ENCODE measurements around the gene GABARAP.
"Not testable (repeated sequence)": the region's sequence is repeated elsewhere in the genome, so short reads cannot be mapped to it uniquely, and the experiment has no call there.

The GABARAP gene

GRCh38 chr17:7260651-7261378 lies 18.6 kb upstream of the GABARAP start:
- DNase-seq, result peak in 2 of 5 experiments; percentile 23 to 30

- no peak for DNase-seq
Measured at GRCh38 chr17:7260151-7260550, 17.9 kb upstream of the GABARAP start.

GRCh38 chr17:7259555-7259889 lies 17.3 kb upstream of the GABARAP start:
- no peak for DNase-seq

GRCh38 chr17:7258731-7259554 lies 16.7 kb upstream of the GABARAP start:
- no peak for DNase-seq

GRCh38 chr17:7256766-7257456 lies 14.7 kb upstream of the GABARAP start:
- no peak for DNase-seq

- no peak for DNase-seq
Measured at GRCh38 chr17:7254511-7254910, 12.3 kb upstream of the GABARAP start.

DNA sequence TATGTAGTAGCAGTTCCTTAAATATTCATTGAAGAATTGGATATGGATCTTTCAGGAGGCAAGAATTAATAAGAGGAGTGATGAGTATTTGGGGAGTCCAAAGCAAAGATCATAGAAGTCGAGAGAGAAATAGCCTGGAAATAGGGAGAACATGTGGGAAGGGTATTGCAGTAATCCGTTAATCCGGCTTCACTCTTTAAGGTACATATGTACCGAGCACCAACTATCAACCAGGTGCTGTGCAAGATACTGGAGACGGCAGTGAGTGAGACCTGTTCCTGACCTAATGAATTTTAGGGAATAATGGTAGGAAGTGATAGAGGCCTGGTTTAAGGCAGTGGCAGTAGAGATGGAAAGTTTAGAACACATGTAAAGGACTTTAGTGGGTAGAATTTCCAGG lies 10.8 kb upstream of the GABARAP start:
- no peak for DNase-seq

DNA sequence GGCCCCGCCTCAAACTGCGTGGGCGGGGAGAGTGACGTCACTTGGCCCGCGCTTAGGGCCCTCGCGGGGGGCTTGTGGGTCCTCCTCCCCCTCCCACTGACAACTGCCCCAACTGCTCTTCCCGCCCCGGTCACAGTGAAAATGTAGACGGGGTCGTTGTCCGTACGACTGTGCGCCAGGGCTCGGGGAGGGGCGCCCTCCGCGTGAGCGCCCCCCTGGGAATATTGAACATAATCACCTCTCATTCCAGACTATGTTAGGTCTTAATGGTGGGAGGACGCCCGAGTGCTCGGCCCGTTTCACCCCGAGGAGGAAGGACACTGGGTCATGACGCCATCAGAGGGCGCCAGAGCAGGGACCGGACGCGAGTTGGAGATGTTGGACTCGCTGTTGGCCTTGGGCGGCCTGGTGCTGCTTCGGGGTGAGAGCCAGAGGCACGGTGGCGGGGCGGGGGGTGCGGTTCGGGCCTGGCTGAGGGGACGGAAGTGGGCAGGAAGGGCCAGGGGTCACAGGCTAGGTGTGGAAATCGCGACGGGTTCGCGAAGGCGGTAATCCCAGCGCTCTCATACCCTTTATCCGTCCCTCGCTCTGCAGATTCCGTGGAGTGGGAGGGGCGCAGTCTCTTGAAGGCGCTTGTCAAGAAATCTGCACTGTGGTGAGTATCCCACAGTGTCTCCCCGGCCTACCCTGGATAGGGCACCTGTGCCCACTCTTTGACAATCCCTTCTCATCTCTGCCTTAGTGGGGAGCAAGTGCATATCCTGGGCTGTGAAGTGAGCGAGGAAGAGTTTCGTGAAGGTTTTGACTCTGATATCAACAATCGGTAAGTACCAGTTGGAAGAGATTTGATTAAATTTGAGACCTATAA lies 10.2 kb upstream of the GABARAP start, which contains the start of gene ELP5:
ELP5 (plus strand) TSS at position 40 of the 868 bp plus-strand sequence; CDS start at position 376, 336 bp downstream.
- peak; percentile 62 to 93 (median 81) for DNase-seq

GRCh38 chr17:7251661-7252175 lies 9.5 kb upstream of the GABARAP start, which contains the start of gene CTDNEP1:
Gene CTDNEP1, minus strand, starts transcription at chr17:7251734. Its CDS starts 438 bp downstream, at chr17:7251296.
- peak; percentile 94 to 99 (median 98) for DNase-seq

GRCh38 chr17:7250695-7251627 lies 8.7 kb upstream of the GABARAP start:
- no peak for DNase-seq

DNA sequence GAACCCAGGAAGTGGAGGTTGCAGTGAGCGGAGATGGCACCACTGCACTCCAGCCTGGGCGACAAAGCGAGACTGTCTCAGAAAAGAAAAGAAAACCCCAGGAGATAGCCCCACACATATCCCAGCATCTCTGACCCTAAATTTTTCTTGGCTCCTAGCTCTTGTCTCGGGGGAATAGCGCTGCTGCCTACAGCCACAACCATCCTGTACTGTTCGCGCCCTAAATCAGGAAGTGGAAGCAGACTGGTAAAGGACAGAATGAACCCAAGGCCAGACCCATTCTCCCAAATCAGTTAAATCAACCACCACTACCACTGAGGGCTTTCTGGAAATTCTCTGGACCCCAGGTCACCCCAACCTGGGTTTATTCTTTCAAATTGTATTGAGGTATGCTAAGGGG lies 7.6 kb upstream of the GABARAP start:
- no peak for DNase-seq

GRCh38 chr17:7249214-7249613 lies 7.0 kb upstream of the GABARAP start:
- DNase-seq, result no peak

- no peak for DNase-seq
Measured at GRCh38 chr17:7248796-7249195, 6.5 kb upstream of the GABARAP start.

- DNase-seq, result no peak
Measured at GRCh38 chr17:7246779-7247178, 4.5 kb upstream of the GABARAP start.

DNA sequence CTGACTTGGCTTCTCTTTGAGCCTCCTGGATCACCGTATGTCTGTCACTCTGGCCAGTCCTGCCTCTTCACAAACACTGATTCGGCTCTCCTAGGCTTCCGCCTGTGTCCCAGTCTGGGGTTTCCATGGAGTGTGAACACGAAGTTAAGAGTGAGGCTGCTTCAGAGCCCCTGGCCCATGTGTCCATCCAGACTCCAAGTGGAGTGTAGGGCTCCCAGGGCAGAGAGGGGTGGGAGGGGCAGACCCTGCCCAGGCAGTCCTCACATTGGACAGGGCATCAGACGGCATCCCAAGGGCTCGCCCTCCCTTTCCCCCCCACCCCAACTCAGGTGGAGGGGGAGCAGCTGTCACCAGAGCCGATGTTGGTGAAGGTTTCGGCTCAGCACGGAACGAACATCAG lies 1.6 kb upstream of the GABARAP start:
- DNase-seq, result not testable (repeated sequence)

GRCh38 chr17:7243453-7243729 lies 1.1 kb upstream of the GABARAP start:
- no peak for DNase-seq

DNA sequence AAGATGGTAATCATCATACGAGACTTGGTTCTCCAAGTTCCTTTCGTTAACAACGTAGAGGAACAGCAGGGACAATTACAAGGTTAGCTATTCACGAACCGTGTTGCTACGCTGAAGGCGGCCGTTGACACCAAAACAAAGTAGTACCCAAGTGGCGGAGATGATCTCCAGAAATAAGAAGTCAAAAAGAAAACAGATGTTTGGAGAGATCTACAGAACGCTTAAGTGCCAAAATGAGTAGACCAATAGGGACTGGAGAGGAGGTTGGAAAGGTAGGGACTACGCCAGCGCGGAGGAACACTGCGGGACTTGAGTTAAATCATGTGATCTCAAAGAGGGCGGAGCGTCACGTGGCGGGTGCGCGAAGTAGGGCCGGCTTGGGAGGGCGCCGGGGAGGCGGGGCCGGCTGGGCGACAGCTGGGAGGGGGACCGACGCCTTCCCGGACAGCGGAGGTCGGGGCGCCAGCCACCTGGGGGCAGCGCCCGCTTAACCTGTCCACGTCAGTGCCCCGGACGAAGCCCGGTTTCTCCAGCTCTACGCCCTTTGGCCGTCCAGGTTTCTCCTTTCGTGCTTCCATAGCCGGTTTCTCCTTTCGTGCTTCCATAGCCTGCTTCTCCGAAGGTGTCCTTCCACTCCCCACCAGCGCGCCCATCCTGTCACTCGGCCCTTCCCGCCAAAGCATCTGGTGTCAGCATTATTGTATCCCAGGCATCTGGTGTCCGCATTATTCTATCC lies 636 bp upstream of the GABARAP start:
- DNase-seq, result peak; percentile 88 to 97 (median 91)

DNA sequence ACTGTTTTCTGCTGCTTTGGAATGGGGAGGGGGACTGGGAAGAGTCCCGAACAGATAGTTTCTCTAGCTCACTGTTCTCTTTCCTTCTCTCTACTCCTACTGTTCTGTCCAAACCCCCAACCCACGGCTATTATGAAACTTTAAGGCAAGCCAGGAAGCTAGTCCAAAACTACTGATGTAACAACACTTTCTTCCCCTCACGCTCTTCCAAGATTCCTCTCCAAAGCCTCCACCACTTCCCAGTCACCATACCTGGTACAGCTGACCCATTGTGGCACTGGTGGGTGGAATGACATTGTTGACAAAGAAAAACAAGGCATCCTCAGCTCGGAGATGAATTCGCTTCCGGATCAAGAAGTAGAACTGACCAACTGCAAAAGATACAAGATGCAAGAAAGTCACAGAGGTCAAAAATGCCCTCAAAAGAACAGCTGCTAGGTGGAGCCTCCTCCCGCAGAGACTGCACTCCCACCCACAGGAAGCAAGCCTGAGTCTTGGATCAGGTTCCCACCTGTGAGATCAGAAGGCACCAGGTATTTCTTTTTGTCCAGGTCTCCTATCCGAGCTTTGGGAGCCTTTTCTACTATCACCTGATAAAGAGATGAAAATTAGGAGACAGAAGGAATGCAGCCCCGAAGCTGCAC lies 1.0 kb downstream of the GABARAP start:
- no peak for DNase-seq

DNA sequence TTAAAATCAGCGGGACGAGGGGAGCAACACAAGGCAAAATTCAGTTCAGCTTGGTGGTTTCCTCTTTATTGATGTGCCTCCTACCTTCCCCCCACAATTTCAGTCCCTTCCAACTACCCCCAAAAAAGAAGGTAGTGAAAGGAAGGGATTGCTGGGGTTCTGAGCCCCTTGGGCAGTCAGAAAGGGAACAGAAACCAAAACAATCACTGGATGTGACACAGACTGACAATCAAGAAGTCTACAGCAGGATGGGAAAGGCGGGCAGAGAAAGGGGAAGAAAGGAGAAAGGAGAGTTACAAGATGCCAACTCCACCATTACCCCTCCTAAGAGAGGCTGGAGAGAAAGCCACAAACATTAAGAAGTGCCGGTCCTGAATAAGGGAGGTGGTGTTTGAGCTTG lies 1.9 kb downstream of the GABARAP start:
- no peak for DNase-seq
